Esophagus squamous epithelium (tissue), 5 donors: ENCODE measurements around the gene DLG2. TPM values are rescaled to one million over a fixed set of nuclear protein-coding genes. Genes with fewer than 3 reads are reported as not detected.

Source experiments
- DNase-seq: peaks from one replicate; lab custom pipeline; 2025; lab: John Stamatoyannopoulos, UW
- H3K27ac ChIP-seq, 4 donors: fragments of 200-600 bp; sonication (generic); one replicate each; pipeline ENCODE4 v1.5.1; 2016 to 2019; ENCODE audit warnings: mild to moderate bottlenecking in 1 of 4
- H3K27me3 ChIP-seq, 4 donors: fragments of 200-600 bp; sonication (generic); 1 replicate in 3 of 4; 2 replicates in 1 of 4; pipeline versions ENCODE4 v1.5.1 to v1.6.0; 2017 to 2021; ENCODE audit warnings: antibody characterized with exemption in 1 of 4
- H3K36me3 ChIP-seq, 3 donors: fragments of 200-600 bp; sonication (generic); one replicate each; pipeline ENCODE4 v1.5.1; 2016 to 2019
- H3K4me1 ChIP-seq, 3 donors: fragments of 200-600 bp; sonication (generic); one replicate each; pipeline ENCODE4 v1.5.1; 2017 to 2019
- H3K4me3 ChIP-seq, 4 donors: fragments of 200-600 bp; sonication (generic); 1 replicate in 3 of 4; 2 replicates in 1 of 4; pipeline ENCODE4 v1.5.1; 2016 to 2019; ENCODE audit warnings: mild to moderate bottlenecking in 2 of 4, moderate library complexity in 1 of 4
- H3K9me3 ChIP-seq, 3 donors: fragments of 200-600 bp; sonication (generic); one replicate each; pipeline ENCODE4 v1.5.1; 2016 to 2019
- CTCF ChIP-seq, 6 experiments: fragments of 450-650 bp in 4 of 6; fragments of 200-600 bp in 2 of 6; sonication (generic) in 2 of 6; IDR thresholded peaks; one replicate each; pipeline ENCODE4 v1.5.1; 2016 to 2019; ENCODE audit warnings: antibody characterized with exemption in 6 of 6, mild to moderate bottlenecking in 4 of 6, moderate library complexity in 4 of 6
- POLR2A ChIP-seq, 4 donors: fragments of 450-650 bp; IDR thresholded peaks; one replicate each; pipeline ENCODE4 v1.6.1; 2017; ENCODE audit warnings: antibody characterized with exemption in 4 of 4, mild to moderate bottlenecking in 4 of 4, moderate library complexity in 3 of 4
- WGBS, 2 donors: methylation state at CpG; one replicate each; pipeline ENCODE4 v1.1.5; 2018; 5-methylcytosine and 5-hydroxymethylcytosine counted together
- intact Hi-C: fragments of 100-400 bp; cut with DNase I; formaldehyde crosslinking; loops from one replicate; pipeline ENCODE4 v1.15.0; 2022
- total RNA-seq, 4 donors: library from RNA; depleted of rRNA; stranded (reverse); fragments of >200 nt; gene quantifications; one replicate each; pipeline ENCODE4 v1.1.0, GENCODE V29; 2016
- donor health status: DM: yes; HTN: yes; CAD: no.

The DLG2 gene
- total RNA-seq, 4 donors from 2014 or later: 2.9 to 27.7 (median 12.6) TPM

- intact Hi-C loops: no loop called here
- Histone ChIP-seq H3K4me1 (peaks cover 0 to 24% (median 13%) of the 10 kb centered on the region in 3 donors), H3K9me3 (no peaks in the 10 kb centered on the region), H3K4me3 (no peak overlapping the region), H3K36me3 (peaks cover 0 to 52% (median 0%) of the 10 kb centered on the region in 3 donors), H3K27ac (no peak overlapping the region), H3K27me3 (no peaks in the 10 kb centered on the region)
- no peak for DNase-seq
- WGBS, 2 donors: 65 to 68% methylated on average over 3 of the region's 3 CpGs
- no peak for TF ChIP-seq POLR2A (IDR thresholded peaks at IDR 0.05)
These were observed 25.8 kb upstream of the DLG2 start for GRCh38 chr11:85652786-85653447.

GRCh38 chr11:85651118-85651517 is 24.0 kb upstream of the DLG2 start:
- no peak for DNase-seq
- 84 to 95% methylated on average over 1 of the region's 1 CpG for WGBS, 2 donors
- TF ChIP-seq POLR2A (IDR thresholded peaks at IDR 0.05) (no peak), CTCF (IDR thresholded peaks at IDR 0.05) (no peak)
- Histone ChIP-seq H3K4me1 (peaks cover 0 to 27% (median 17%) of the 10 kb centered on the region in 3 donors), H3K27ac (no peak overlapping the region), H3K27me3 (no peaks in the 10 kb centered on the region), H3K9me3 (no peaks in the 10 kb centered on the region), H3K36me3 (peaks cover 0 to 35% (median 0%) of the 10 kb centered on the region in 3 donors), H3K4me3 (no peak overlapping the region)
- intact Hi-C loops: no loop called here

GRCh38 chr11:85647604-85648299 is 20.6 kb upstream of the DLG2 start, which contains the start of gene TMEM126A:
TMEM126A (plus strand) TSS chr11:85647967; CDS start chr11:85650256, 2,289 bp downstream.
- intact Hi-C loops: no loop called here
- WGBS, 2 donors: 0% methylated on average over 25 to 32 of the region's 33 CpGs
- Histone ChIP-seq H3K27ac (peak within 1 kb of the TSS; percentile 80 to 87 (median 84)), H3K27me3 (peaks cover 0 to 10% (median 0%) of the 10 kb centered on the region in 4 donors), H3K4me3 (peak within 1 kb of the TSS; percentile 52 to 83 (median 62)), H3K4me1 (peaks cover 0 to 23% (median 17%) of the 10 kb centered on the region in 3 donors), H3K36me3 (peaks cover 0 to 13% (median 0%) of the 10 kb centered on the region in 3 donors), H3K9me3 (no peaks in the 10 kb centered on the region)
- peak; percentile 51 for DNase-seq
- no peak for TF ChIP-seq CTCF (IDR thresholded peaks at IDR 0.05)
- TF ChIP-seq POLR2A (IDR thresholded peaks at IDR 0.05): peak in 3 of 4 donors; percentile 60 to 67 (median 64)

GRCh38 chr11:85647078-85647477 is 19.9 kb upstream of the DLG2 start:
- Histone ChIP-seq H3K36me3 (peaks cover 0 to 7% (median 0%) of the 10 kb centered on the region in 3 donors), H3K27me3 (peaks cover 0 to 13% (median 0%) of the 10 kb centered on the region in 4 donors), H3K4me3 (peak overlapping the region; percentile 52 to 83 (median 62)), H3K9me3 (no peaks in the 10 kb centered on the region), H3K4me1 (peaks cover 0 to 23% (median 17%) of the 10 kb centered on the region in 3 donors), H3K27ac (peak overlapping the region; percentile 80 to 87 (median 84))
- TF ChIP-seq CTCF (IDR thresholded peaks at IDR 0.05) (no peak), POLR2A (IDR thresholded peaks at IDR 0.05) (no peak)
- 18 to 42% methylated on average over 2 of the region's 2 CpGs for WGBS, 2 donors
- no peak for DNase-seq
- intact Hi-C loops: no loop called here

GRCh38 chr11:85643191-85643614 is 16.1 kb upstream of the DLG2 start:
- no peak for DNase-seq
- 43 to 60% methylated on average over 2 of the region's 2 CpGs for WGBS, 2 donors
- intact Hi-C loops: no loop called here

More at GRCh38 chr11:85643191-85643614, 16.1 kb upstream of the DLG2 start:
- no peak overlapping the region for H3K27ac ChIP-seq
- no peak overlapping the region for H3K4me3 ChIP-seq
- H3K36me3 ChIP-seq: no peaks in the 10 kb centered on the region
- peaks cover 0 to 8% (median 5%) of the 10 kb centered on the region in 3 donors for H3K4me1 ChIP-seq
- no peaks in the 10 kb centered on the region for H3K9me3 ChIP-seq
- TF ChIP-seq POLR2A (IDR thresholded peaks at IDR 0.05): no peak
- TF ChIP-seq CTCF (IDR thresholded peaks at IDR 0.05): no peak
- peaks cover 0 to 22% (median 0%) of the 10 kb centered on the region in 4 donors for H3K27me3 ChIP-seq
